ENCODE results near the gene IL22RA2. TPM values are rescaled to one million over a fixed set of nuclear protein-coding genes. Genes with fewer than 3 reads are reported as not detected.

IL22RA2 gene
- total RNA-seq, 1 donor from 2014 or later, result not detected

DNA sequence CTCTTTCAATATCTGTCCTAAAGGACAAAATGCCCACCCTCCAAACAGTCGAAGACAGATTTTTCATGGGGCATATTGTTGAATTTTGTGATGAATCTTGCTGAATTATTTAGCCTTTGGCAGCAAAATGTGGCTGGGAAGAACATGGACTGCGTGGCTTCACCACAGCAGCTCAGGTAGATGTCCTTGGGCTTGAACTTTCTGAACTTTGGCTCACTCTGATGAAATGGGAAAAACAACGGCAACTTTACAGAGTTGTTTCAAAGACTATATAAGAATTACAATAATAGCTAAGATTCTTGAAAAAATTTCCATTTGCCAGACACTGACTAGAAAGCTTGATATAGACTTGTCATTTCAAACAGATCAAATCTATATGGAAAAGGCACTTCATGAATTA is 75.9 kb downstream of the IL22RA2 start:
- TF ChIP-seq, protein P1, sequence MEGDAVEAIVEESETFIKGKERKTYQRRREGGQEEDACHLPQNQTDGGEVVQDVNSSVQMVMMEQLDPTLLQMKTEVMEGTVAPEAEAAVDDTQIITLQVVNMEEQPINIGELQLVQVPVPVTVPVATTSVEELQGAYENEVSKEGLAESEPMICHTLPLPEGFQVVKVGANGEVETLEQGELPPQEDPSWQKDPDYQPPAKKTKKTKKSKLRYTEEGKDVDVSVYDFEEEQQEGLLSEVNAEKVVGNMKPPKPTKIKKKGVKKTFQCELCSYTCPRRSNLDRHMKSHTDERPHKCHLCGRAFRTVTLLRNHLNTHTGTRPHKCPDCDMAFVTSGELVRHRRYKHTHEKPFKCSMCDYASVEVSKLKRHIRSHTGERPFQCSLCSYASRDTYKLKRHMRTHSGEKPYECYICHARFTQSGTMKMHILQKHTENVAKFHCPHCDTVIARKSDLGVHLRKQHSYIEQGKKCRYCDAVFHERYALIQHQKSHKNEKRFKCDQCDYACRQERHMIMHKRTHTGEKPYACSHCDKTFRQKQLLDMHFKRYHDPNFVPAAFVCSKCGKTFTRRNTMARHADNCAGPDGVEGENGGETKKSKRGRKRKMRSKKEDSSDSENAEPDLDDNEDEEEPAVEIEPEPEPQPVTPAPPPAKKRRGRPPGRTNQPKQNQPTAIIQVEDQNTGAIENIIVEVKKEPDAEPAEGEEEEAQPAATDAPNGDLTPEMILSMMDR (IDR thresholded peaks at IDR 0.05; ENCODE audit: unreplicated experiment), result no peak
- H3K9me3 Mint-ChIP-seq, result no peaks in the 10 kb centered on the region
- no peak overlapping the region for H3K27ac Mint-ChIP-seq
- no peak for DNase-seq (ENCODE audit: low spot score in 2 of 2, unreplicated experiment in 2 of 2)
- H3K36me3 Mint-ChIP-seq, result no peaks in the 10 kb centered on the region
- no peaks in the 10 kb centered on the region for H3K4me1 Mint-ChIP-seq
- H3K4me3 Mint-ChIP-seq, result no peak overlapping the region
- no peaks in the 10 kb centered on the region for H3K27me3 Mint-ChIP-seq (ENCODE audit: low read depth)

DNA sequence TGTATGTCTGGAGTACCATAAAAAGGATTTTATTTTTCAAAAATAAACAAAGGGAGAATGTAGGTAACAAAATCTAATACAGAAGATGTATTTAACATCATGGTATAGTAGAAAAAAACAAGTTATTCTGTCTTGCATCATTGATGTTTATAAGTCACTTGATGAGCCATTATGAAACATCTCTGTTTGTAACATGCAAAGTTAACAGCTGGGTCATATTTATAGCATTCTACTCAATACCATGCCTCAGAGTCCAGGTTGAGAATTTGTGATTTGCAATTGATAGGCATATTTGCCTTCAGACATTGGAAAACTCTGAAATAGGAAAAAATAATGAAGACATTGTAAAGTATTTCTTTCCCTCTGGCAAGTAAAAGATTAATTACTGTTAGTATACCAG is 76.4 kb downstream of the IL22RA2 start:
- no peaks in the 10 kb centered on the region for H3K4me1 Mint-ChIP-seq
- DNase-seq (ENCODE audit: low spot score in 2 of 2, unreplicated experiment in 2 of 2), result no peak
- H3K4me3 Mint-ChIP-seq, result no peak overlapping the region
- no peak overlapping the region for H3K27ac Mint-ChIP-seq
- no peaks in the 10 kb centered on the region for H3K9me3 Mint-ChIP-seq
- TF ChIP-seq, protein P1 (IDR thresholded peaks at IDR 0.05; ENCODE audit: unreplicated experiment), result no peak
- H3K27me3 Mint-ChIP-seq (ENCODE audit: low read depth), result no peaks in the 10 kb centered on the region
- H3K36me3 Mint-ChIP-seq, result no peaks in the 10 kb centered on the region

DNA sequence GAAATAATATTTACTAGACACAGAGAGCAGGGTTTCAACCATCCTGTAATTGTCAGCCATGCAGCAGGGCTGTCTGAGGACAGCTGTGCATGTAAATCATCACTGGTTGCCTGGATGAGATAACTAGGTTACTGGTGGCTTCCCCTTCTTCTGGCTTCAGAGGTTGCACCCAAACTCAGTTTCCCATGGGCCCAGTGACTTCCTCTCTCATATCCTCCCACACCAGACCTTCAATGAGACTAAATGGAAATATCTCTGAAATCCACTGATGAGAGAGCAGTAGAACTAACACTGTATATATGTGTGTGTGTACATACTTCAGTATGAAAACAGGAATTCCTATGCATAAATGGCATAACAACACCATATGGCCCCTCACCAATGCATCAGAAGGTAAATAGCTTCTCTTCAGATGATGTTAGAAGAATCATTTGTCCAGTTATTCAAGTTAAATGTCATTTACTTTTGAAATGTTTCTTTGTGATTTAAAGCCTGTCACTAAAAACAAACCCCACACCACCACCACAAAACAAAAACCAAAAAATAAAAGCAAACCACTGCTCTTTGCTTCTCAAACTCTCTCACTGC is 77.7 kb downstream of the IL22RA2 start:
- Mint-ChIP-seq H3K27me3 (ENCODE audit: low read depth) (no peaks in the 10 kb centered on the region), H3K9me3 (peaks cover under 1% of the 10 kb centered on the region), H3K36me3 (no peaks in the 10 kb centered on the region), H3K27ac (no peak overlapping the region), H3K4me1 (no peaks in the 10 kb centered on the region), H3K4me3 (no peak overlapping the region)
- no peak for DNase-seq (ENCODE audit: low spot score in 2 of 2, unreplicated experiment in 2 of 2)
- TF ChIP-seq, protein P1 (IDR thresholded peaks at IDR 0.05; ENCODE audit: unreplicated experiment), result no peak

DNA sequence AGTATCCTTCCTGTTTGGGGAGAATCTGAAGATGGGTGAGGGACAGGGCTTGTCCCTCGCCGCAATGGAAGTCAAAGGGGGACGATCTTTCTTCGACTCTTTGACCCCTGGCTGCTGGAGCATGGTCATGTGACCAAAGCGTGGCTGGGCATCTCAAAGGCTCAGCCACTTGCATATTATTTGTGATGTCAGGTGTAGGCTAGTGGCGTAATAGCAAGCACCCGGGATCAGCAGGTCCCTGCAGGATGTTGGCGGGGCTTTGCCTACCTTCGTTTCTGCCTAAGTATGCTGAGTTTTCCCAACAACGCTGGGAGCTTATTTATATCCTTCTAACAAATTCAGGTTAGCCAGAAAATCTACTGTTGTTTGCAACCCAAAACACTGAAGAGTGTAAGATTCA is 78.4 kb downstream of the IL22RA2 start:
- TF ChIP-seq, protein P1 (IDR thresholded peaks at IDR 0.05; ENCODE audit: unreplicated experiment), result no peak
- Mint-ChIP-seq H3K4me3 (no peak overlapping the region), H3K9me3 (peaks cover 7% of the 10 kb centered on the region), H3K36me3 (no peaks in the 10 kb centered on the region), H3K27me3 (ENCODE audit: low read depth) (no peaks in the 10 kb centered on the region), H3K4me1 (no peaks in the 10 kb centered on the region), H3K27ac (no peak overlapping the region)
- no peak for DNase-seq (ENCODE audit: low spot score in 2 of 2, unreplicated experiment in 2 of 2)

DNA sequence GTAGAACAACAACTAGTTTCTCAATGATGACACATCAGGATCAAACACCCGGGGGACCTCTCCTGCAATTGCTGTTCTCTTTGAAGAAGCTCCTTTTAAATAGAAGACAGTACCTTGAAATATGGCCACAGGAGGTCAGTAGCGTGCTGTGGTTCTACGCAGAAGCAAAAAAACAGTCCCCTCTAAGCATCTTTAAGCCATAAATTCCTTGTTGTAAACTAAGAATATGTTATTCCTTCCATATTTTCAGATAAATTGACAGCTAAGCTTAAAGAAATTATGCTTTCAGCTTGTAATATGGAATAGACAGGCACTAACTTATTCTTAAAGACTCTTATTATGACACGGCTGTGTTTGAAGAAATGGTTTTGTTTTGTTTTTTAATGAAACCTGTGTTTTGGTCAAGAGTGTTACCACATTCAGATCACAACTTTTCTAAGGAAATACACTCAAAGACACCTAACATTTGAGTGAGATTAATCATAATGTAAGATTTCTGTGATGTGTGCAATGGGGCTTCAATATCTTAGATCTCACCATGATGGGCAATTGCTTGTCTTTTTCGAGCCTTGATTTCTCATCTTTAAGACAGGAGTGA is 78.9 kb downstream of the IL22RA2 start:
- Mint-ChIP-seq H3K9me3 (peaks cover 7% of the 10 kb centered on the region), H3K27me3 (ENCODE audit: low read depth) (no peaks in the 10 kb centered on the region), H3K4me3 (no peak overlapping the region), H3K4me1 (peaks cover 2% of the 10 kb centered on the region), H3K27ac (no peak overlapping the region), H3K36me3 (no peaks in the 10 kb centered on the region)
- peak in 1 of 2 experiments; percentile 55 for DNase-seq (ENCODE audit: low spot score in 2 of 2, unreplicated experiment in 2 of 2)
- TF ChIP-seq, protein P1 (IDR thresholded peaks at IDR 0.05; ENCODE audit: unreplicated experiment), result peak; percentile 44

Other genes starting within 250 kb of the IL22RA2 start
- gene IL20RA, start 128.7 kb downstream of the IL22RA2 start, total RNA-seq, result 1.1 to 2.1 TPM (median 1.7 TPM) in 3 replicates
- gene IFNGR1, start 45.7 kb upstream of the IL22RA2 start, total RNA-seq, result 24.3 to 27.3 TPM (median 25.4 TPM) in 3 replicates

Measured in mesothelial cell of epicardium (in vitro differentiated cells).